ENCODE results near the gene ZNF462. TPM values are rescaled to one million over a fixed set of nuclear protein-coding genes. Genes with fewer than 3 reads are reported as not detected.

Gene ZNF462
- total and polyA plus RNA-seq, 2 of the 13 experiments (the other 11 are each of a cell fraction or from before 2014, with no cell fraction given) = not detected

- TF ChIP-seq ARID4A (CRISPR knock-in tag; IDR thresholded peaks at IDR 0.05; ENCODE audit: borderline replicate concordance) (no peak), ZBTB40 (IDR thresholded peaks at IDR 0.05) (no peak), ZBTB40 (CRISPR knock-in tag; IDR thresholded peaks at IDR 0.05) (no peak), RFXAP (CRISPR knock-in tag; IDR thresholded peaks at IDR 0.05; ENCODE audit: borderline replicate concordance) (no peak), YEATS4 (CRISPR knock-in tag; IDR thresholded peaks at IDR 0.05; ENCODE audit: borderline replicate concordance) (no peak)
Observed at GRCh38 chr9:106843371-106843770, 19.6 kb upstream of the ZNF462 start (continued).
